Stomach (tissue), 19 donors: ENCODE measurements around the gene TOP3B. TPM values are rescaled to one million over a fixed set of nuclear protein-coding genes. Genes with fewer than 3 reads are reported as not detected.

Source experiments
- DNase-seq, 2 donors: peaks; one replicate each; pipeline versions ENCODE4 v3.0.0 to v3.0.0-alpha.2; 2013 to 2019
- H3K27ac ChIP-seq, 5 donors: fragments of 200-600 bp in 4 of 5; sonication (generic) in 4 of 5; one replicate each; pipeline ENCODE4 v1.5.1; 2013 to 2019; ENCODE audit warnings: mild to moderate bottlenecking in 1 of 5, moderate library complexity in 1 of 5
- H3K27me3 ChIP-seq, 3 donors: fragments of 200-600 bp; sonication (generic); one replicate each; pipeline ENCODE4 v1.5.1; 2017 to 2019; ENCODE audit warnings: mixed run types in 1 of 3
- H3K36me3 ChIP-seq, 4 donors: fragments of 200-600 bp; sonication (generic); 1 replicate in 3 of 4; 2 replicates in 1 of 4; pipeline ENCODE4 v1.5.1; 2016 to 2019
- H3K4me1 ChIP-seq, 4 donors: fragments of 200-600 bp; sonication (generic); one replicate each; pipeline ENCODE4 v1.5.1; 2016 to 2019
- H3K4me3 ChIP-seq, 4 donors: fragments of 200-600 bp; sonication (generic) in 3 of 4; one replicate each; pipeline ENCODE4 v1.5.1; 2016 to 2019; ENCODE audit warnings: mild to moderate bottlenecking in 1 of 4
- H3K9me3 ChIP-seq, 4 donors: fragments of 200-600 bp; sonication (generic); one replicate each; pipeline ENCODE4 v1.5.1; 2016 to 2019
- CTCF ChIP-seq, 7 experiments: fragments of 450-650 bp in 4 of 7; fragments of 200-600 bp in 3 of 7; sonication (generic) in 3 of 7; IDR thresholded peaks; one replicate each; pipeline ENCODE4 v1.5.1; 2016 to 2019; ENCODE audit warnings: antibody characterized with exemption in 7 of 7, control low read depth in 2 of 7, mild to moderate bottlenecking in 1 of 7
- EP300 ChIP-seq: sonication (generic); formaldehyde crosslinking; IDR thresholded peaks from one replicate; pipeline ENCODE4 v1.6.1; 2017; ENCODE audit warnings: antibody characterized with exemption
- POLR2A ChIP-seq, 4 donors: fragments of 450-650 bp; IDR thresholded peaks; one replicate each; pipeline ENCODE4 v1.6.1; 2016; ENCODE audit warnings: antibody characterized with exemption in 4 of 4, control low read depth in 2 of 4, mild to moderate bottlenecking in 1 of 4, moderate library complexity in 1 of 4
- POLR2AphosphoS5 ChIP-seq, 3 donors: sonication (generic); formaldehyde crosslinking; IDR thresholded peaks; one replicate each; pipeline ENCODE4 v1.6.1; 2016; ENCODE audit warnings: antibody characterized with exemption in 3 of 3
- WGBS, 5 donors: extraction: QIAGEN DNeasy Blood & Tissue Kit in 3 of 5; methylation state at CpG; one replicate each; pipeline versions ENCODE4 v1.1.5 to v1.1.7; 2013 to 2018; 5-methylcytosine and 5-hydroxymethylcytosine counted together
- intact Hi-C: fragments of 100-400 bp; cut with DNase I; formaldehyde crosslinking; loops from one replicate; pipeline ENCODE4 v1.15.1; 2023; ENCODE audit warnings: low total_unique reads
- long read RNA-seq, 10 donors: transcript quantifications; one replicate each; lab custom pipeline, GENCODE V29; 2026
- polyA plus RNA-seq, 3 donors: library from polyadenylated mRNA; stranded (reverse); fragments of 200-250 nt; gene quantifications; one replicate each; pipeline ENCODE4 v1.2.3, GENCODE V29; 2013
- total RNA-seq, 5 donors: library from RNA; depleted of rRNA; stranded (reverse); fragments of >200 nt; gene quantifications; one replicate each; pipeline versions ENCODE4 v1.1.0 to v1.2.3, GENCODE V29; 2014 to 2016
- donor health status: healthy with polysubstance abuse.
- donor health status: Bipolar disorder and iron deficiency.
- donor health status: healthy.

TOP3B gene
- total RNA-seq = 100 to 1,000 TPM in 1 of 5 donors, 10 to 100 TPM in 4; 25.0 to 509 (median 38.5) TPM
- polyA plus RNA-seq = 10 to 100 TPM in 1 of 3 donors, 1 to 10 TPM in 2; 3.8 to 13.8 (median 5.9) TPM
- long read RNA-seq, donor 1 = 0 reads
- long read RNA-seq, donor 2, partial matches to known transcripts = 5 of 5 reads
- long read RNA-seq, donor 2, other reads (novel, unspliced or antisense) = 0 of 5 reads
- long read RNA-seq, donor 3, partial matches to known transcripts = 0 of 1 reads
- long read RNA-seq, donor 3, other reads (novel, unspliced or antisense) = 0 of 1 reads
- long read RNA-seq, donor 4 = 0 reads
- long read RNA-seq, donor 5, partial matches to known transcripts = 5 of 6 reads
- long read RNA-seq, donor 5, other reads (novel, unspliced or antisense) = 0 of 6 reads
- long read RNA-seq, donor 6, partial matches to known transcripts = 15 of 17 reads
- long read RNA-seq, donor 6, other reads (novel, unspliced or antisense) = 0 of 17 reads
- long read RNA-seq, donor 7 = 0 reads
- long read RNA-seq, donor 8, partial matches to known transcripts = 7 of 7 reads
- long read RNA-seq, donor 8, other reads (novel, unspliced or antisense) = 0 of 7 reads
- long read RNA-seq, donor 9, partial matches to known transcripts = 7 of 7 reads
- long read RNA-seq, donor 9, other reads (novel, unspliced or antisense) = 0 of 7 reads
- long read RNA-seq, donor 10 = 0 reads

- Histone ChIP-seq H3K36me3 (peaks cover 0 to 16% (median 13%) of the 10 kb centered on the region in 4 donors), H3K4me1 (peaks cover 8 to 35% (median 25%) of the 10 kb centered on the region in 4 donors), H3K27ac (peak within 1 kb of the TSS; percentile 74 to 83 (median 81)), H3K4me3 (peak within 1 kb of the TSS; percentile 71 to 97 (median 84)), H3K9me3 (no peaks in the 10 kb centered on the region), H3K27me3 (no peaks in the 10 kb centered on the region)
- intact Hi-C loops = no loop called here
- WGBS, 5 donors = 0 to 1% (median 0%) methylated on average over 35 to 54 of the region's 54 CpGs
- peak; percentile 88 to 91 for DNase-seq
- TF ChIP-seq POLR2AphosphoS5 (IDR thresholded peaks at IDR 0.05) (peak; percentile 27 to 84 (median 63)), CTCF (IDR thresholded peaks at IDR 0.05) (no peak), EP300 (no peak), POLR2A (IDR thresholded peaks at IDR 0.05) (no peak)
Measured at GRCh38 chr22:21982338-21982965, at the start of gene TOP3B. TSS of gene TOP3B (minus strand) at chr22:21982787. CDS start at chr22:21975709, 7,078 bp downstream.

- H3K27me3 ChIP-seq = peaks cover 0 to 13% (median 0%) of the 10 kb centered on the region in 3 donors
- H3K27ac ChIP-seq = no peak overlapping the region
- 77 to 84% (median 81%) methylated on average over 7 to 9 of the region's 9 CpGs for WGBS, 5 donors
- H3K9me3 ChIP-seq = no peaks in the 10 kb centered on the region
- H3K36me3 ChIP-seq = no peaks in the 10 kb centered on the region
- intact Hi-C loops = no loop called here
- H3K4me1 ChIP-seq = no peaks in the 10 kb centered on the region
- no peak for DNase-seq
- TF ChIP-seq EP300 (no peak), POLR2A (IDR thresholded peaks at IDR 0.05) (no peak), CTCF (IDR thresholded peaks at IDR 0.05) (no peak), POLR2AphosphoS5 (IDR thresholded peaks at IDR 0.05) (no peak)
- H3K4me3 ChIP-seq = no peak overlapping the region
Measured at GRCh38 chr22:22031183-22031945, 48.8 kb upstream of the TOP3B start.

DNA sequence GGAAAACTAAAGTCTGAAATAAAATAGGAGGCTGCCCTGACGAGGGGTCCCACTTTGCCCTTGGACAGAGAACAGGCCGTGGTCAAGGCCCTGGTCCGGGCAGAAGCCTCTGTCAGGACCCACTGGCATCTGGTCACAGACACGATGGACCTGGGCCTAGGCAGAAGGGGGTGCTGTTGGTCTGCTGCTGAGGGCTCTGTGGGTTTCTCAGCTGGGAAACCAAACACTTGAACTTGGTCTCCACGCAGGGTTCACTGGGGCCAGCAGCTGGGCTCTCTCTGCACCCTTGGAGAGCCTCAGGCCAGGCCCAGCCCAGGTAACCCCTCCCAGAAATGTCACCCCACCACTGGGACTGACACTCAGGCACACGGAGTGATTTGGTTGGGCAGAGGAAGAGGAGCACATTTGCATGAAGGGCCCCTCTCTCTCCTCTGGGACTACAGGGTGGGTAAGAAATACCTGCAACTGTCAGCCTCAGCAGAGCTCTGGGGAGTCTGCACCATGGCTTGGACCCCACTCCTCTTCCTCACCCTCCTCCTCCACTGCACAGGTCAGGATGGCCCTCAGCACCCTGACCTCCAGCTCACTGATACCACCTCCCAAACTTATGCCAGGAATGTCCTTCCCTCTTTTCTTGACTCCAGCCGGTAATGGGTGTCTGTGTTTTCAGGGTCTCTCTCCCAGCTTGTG, 48.1 kb upstream of the TOP3B start:
- intact Hi-C loops = no loop called here
- no peak overlapping the region for H3K27ac ChIP-seq
- no peaks in the 10 kb centered on the region for H3K36me3 ChIP-seq
- no peak overlapping the region for H3K4me3 ChIP-seq
- TF ChIP-seq POLR2AphosphoS5 (IDR thresholded peaks at IDR 0.05) (no peak), POLR2A (IDR thresholded peaks at IDR 0.05) (no peak), EP300 (no peak), CTCF (IDR thresholded peaks at IDR 0.05) (no peak)
- DNase-seq = peak in 1 of 2 donors; percentile 43
- WGBS, 5 donors = 44 to 61% (median 51%) methylated on average over 5 to 7 of the region's 7 CpGs
- H3K27me3 ChIP-seq = peaks cover 0 to 13% (median 0%) of the 10 kb centered on the region in 3 donors
- no peaks in the 10 kb centered on the region for H3K9me3 ChIP-seq
- H3K4me1 ChIP-seq = no peaks in the 10 kb centered on the region
